CD4-positive, alpha-beta T cell (primary cell): ENCODE measurements around the gene GNB3. TPM values are rescaled to one million over a fixed set of nuclear protein-coding genes. Genes with fewer than 3 reads are reported as not detected.

ENCODE experiments used
- ATAC-seq: fragments of 200-7000 bp; cut with Tn5 transposase; one replicate; pipeline ENCODE4 v1.10.0; 2022; ENCODE audit warnings: mild to moderate bottlenecking; ENCODE audit not compliant: poor library complexity
- CTCF ChIA-PET: fragments of 350-600 bp; sonication (Branson Sonifier 250); formaldehyde crosslinking; loops from one replicate; lab custom pipeline; 2021; ENCODE audit warnings: antibody characterized with exemption, inconsistent platforms; lab: Charles Lee
- POLR2A ChIA-PET: fragments of 350-600 bp; sonication (Branson Sonifier 250); formaldehyde crosslinking; loops from one replicate; lab custom pipeline; 2021; ENCODE audit warnings: antibody characterized with exemption, inconsistent platforms; lab: Charles Lee
- DNase-seq, 14 experiments: peaks; one replicate each; pipeline ENCODE4 v3.0.0-alpha.2; 2013 to 2020; ENCODE audit warnings: mixed read lengths in 2 of 14
- H3K27ac ChIP-seq, 2 donors: one replicate each; pipeline versions ENCODE4 v1.5.1 to v1.7.0; 2013; ENCODE audit warnings: low read length in 2 of 2, low read depth in 1 of 2, mild to moderate bottlenecking in 1 of 2
- H3K27me3 ChIP-seq, 2 experiments: 1 replicate in 1 of 2; 2 replicates in 1 of 2; pipeline versions ENCODE4 v1.6.1 to v1.7.0; 2013; ENCODE audit warnings: low read length in 2 of 2, control low read depth in 1 of 2, mild to moderate bottlenecking in 1 of 2, moderate library complexity in 1 of 2; ENCODE audit not compliant: insufficient read depth in 2 of 2, control insufficient read depth in 1 of 2
- H3K36me3 ChIP-seq: one replicate; pipeline ENCODE4 v1.6.1; 2013; ENCODE audit warnings: low read length, control low read depth; ENCODE audit not compliant: insufficient read depth
- H3K4me1 ChIP-seq: one replicate; pipeline ENCODE4 v1.6.1; 2013; ENCODE audit warnings: low read length, control low read depth; ENCODE audit not compliant: insufficient read depth
- H3K4me3 ChIP-seq: one replicate; pipeline ENCODE4 v1.5.1; 2013; ENCODE audit warnings: mild to moderate bottlenecking, low read length, moderate library complexity
- H3K9me3 ChIP-seq, 2 experiments: 1 replicate in 1 of 2; 2 replicates in 1 of 2; pipeline versions ENCODE4 v1.6.1 to v1.7.0; 2013; ENCODE audit warnings: low read length in 2 of 2, mild to moderate bottlenecking in 2 of 2, control low read depth in 1 of 2, moderate library complexity in 1 of 2; ENCODE audit not compliant: control insufficient read depth in 1 of 2, insufficient read depth in 1 of 2
- H3K27ac Mint-ChIP-seq: one replicate; pipeline ENCODE4 v1.8.0; 2020; ENCODE audit warnings: mixed read lengths
- H3K27me3 Mint-ChIP-seq: one replicate; pipeline ENCODE4 v1.8.0; 2021; ENCODE audit warnings: mixed read lengths
- H3K36me3 Mint-ChIP-seq: one replicate; pipeline ENCODE4 v1.8.0; 2021; ENCODE audit warnings: low read depth, mixed read lengths
- H3K4me1 Mint-ChIP-seq: one replicate; pipeline ENCODE4 v1.8.0; 2021; ENCODE audit warnings: low read depth, mixed read lengths
- H3K4me3 Mint-ChIP-seq: one replicate; pipeline ENCODE4 v1.8.0; 2020; ENCODE audit warnings: mild to moderate bottlenecking, mixed read lengths
- H3K9me3 Mint-ChIP-seq: one replicate; pipeline ENCODE4 v1.8.0; 2020; ENCODE audit warnings: mixed read lengths
- intact Hi-C, 2 experiments: fragments of 100-400 bp; cut with DNase I in 1 of 2; cut with micrococcal nuclease in 1 of 2; formaldehyde crosslinking; loops; one replicate each; pipeline versions ENCODE4 v1.15.1 to v1.9.0; 2023 to 2025; cut with DNase I, micrococcal nuclease
- total RNA-seq, 174 experiments: library from RNA in 2 of 174; stranded (reverse) in 2 of 174; gene quantifications; one replicate each; pipeline ENCODE4 v1.2.3 and lab custom pipeline; 2021 to 2026
- TF ChIP-seq, protein P1 (sequence below): fragments of 200-600 bp; IDR thresholded peaks from one replicate; pipeline ENCODE4 v1.8.0; 2022; ENCODE audit warnings: antibody characterized with exemption, mild to moderate bottlenecking

Gene GNB3
- total RNA-seq, 2 experiments from 2014 or later = 0.75 to 0.85 TPM

DNA sequence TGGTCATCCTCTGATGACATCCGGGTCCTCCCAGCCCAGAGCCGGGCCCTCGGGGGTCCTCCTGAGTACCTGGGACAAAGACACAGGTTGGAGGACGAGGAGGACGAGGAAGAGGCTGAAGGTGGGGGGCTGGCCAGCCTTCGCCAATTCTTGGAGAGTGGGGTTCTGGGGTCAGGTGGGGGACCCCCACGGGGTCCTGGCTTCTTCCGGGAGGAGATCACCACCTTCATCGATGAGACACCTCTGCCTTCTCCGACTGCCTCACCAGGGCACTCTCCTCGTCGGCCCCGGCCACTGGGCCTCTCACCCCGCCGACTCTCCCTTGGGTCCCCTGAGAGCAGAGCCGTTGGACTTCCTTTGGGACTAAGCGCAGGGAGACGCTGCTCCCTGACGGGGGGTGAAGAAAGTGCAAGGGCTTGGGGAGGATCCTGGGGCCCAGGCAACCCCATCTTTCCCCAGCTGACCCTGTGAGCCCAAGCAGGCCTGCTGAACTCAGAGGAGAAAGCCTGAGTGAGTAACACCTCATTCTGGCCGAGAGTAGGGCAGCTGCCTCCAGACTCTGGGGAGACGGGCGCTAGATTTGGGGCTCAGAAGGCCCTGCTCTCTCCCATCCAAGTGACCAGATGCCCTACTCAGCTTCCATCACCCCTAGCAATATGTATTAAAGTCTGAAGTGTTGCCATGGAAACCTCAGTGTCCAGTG, 13.8 kb upstream of the GNB3 start:
- peaks cover 30% of the 10 kb centered on the region for H3K27me3 Mint-ChIP-seq
- TF ChIP-seq, protein P1, sequence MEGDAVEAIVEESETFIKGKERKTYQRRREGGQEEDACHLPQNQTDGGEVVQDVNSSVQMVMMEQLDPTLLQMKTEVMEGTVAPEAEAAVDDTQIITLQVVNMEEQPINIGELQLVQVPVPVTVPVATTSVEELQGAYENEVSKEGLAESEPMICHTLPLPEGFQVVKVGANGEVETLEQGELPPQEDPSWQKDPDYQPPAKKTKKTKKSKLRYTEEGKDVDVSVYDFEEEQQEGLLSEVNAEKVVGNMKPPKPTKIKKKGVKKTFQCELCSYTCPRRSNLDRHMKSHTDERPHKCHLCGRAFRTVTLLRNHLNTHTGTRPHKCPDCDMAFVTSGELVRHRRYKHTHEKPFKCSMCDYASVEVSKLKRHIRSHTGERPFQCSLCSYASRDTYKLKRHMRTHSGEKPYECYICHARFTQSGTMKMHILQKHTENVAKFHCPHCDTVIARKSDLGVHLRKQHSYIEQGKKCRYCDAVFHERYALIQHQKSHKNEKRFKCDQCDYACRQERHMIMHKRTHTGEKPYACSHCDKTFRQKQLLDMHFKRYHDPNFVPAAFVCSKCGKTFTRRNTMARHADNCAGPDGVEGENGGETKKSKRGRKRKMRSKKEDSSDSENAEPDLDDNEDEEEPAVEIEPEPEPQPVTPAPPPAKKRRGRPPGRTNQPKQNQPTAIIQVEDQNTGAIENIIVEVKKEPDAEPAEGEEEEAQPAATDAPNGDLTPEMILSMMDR = no peak

DNA sequence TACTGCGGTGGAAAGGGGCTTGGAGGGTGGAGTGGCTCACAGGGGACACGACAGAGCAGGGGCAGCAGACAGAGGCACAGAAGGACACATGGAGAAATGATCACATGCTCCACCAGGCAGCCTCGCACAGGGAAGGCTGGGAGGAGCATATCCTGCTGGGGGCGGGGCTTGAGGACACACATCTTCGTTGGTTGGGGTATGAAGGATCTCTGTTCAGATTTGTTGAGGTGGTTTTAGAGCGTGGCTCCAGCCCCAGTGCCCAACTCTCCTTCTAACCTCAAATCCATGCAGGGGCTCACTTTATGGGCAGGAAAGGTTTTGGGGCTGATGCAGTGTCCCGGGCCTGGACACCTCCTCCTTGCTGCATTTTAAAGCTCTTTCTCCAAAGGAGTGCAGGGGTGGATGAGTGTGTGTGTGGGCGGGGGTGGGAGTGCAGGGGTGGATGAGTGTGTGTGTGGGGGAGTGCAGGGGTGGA, 13.3 kb upstream of the GNB3 start:
- H3K27ac ChIP-seq = no peak overlapping the region
- intact Hi-C loops = loop anchor here in 1 of 2 experiments (5.0 kb wide), 2 partner anchors 40 to 265 kb away; partner anchors contain the start of gene CD4
- peaks cover 19 to 25% of the 10 kb centered on the region in 2 experiments for H3K27me3 ChIP-seq
- DNase-seq (peak in 8 of 14 experiments; percentile 26 to 68 (median 40)), ATAC-seq (no peak)
- H3K36me3 ChIP-seq = no peaks in the 10 kb centered on the region
- peaks cover 17% of the 10 kb centered on the region for H3K4me1 Mint-ChIP-seq
- H3K9me3 Mint-ChIP-seq = no peaks in the 10 kb centered on the region
- peaks cover 30% of the 10 kb centered on the region for H3K27me3 Mint-ChIP-seq
- peak overlapping the region; percentile 61 for H3K27ac Mint-ChIP-seq
- H3K4me3 ChIP-seq = no peak overlapping the region
- H3K36me3 Mint-ChIP-seq = no peaks in the 10 kb centered on the region
- H3K4me1 ChIP-seq = peaks cover 35% of the 10 kb centered on the region
- POLR2A ChIA-PET = interaction anchor here (2.8 to 8.0 kb wide), 3 partner anchors 24 to 74 kb away, joined by 16 to 57 read pairs (median 28); partner anchors contain the start of genes CDCA3, MLF2 and USP5
- TF ChIP-seq, protein P1 = no peak
- H3K9me3 ChIP-seq = peaks cover 0 to 6% of the 10 kb centered on the region in 2 experiments
- CTCF ChIA-PET = interaction anchor here (1.4 to 2.7 kb wide), 2 partner anchors 61 to 200 kb away, joined by 3 to 6 read pairs; no protein-coding TSS in a partner anchor
- peak overlapping the region; percentile 89 for H3K4me3 Mint-ChIP-seq

More for the DNA sequence above, 13.8 kb upstream of the GNB3 start:
- Histone ChIP-seq H3K4me3 (no peak overlapping the region), H3K4me1 (peaks cover 38% of the 10 kb centered on the region), H3K9me3 (peaks cover 0 to 6% of the 10 kb centered on the region in 2 experiments), H3K27ac (no peak overlapping the region), H3K36me3 (no peaks in the 10 kb centered on the region), H3K27me3 (peaks cover 19 to 27% of the 10 kb centered on the region in 2 experiments)
- Mint-ChIP-seq H3K4me1 (peaks cover 17% of the 10 kb centered on the region), H3K9me3 (no peaks in the 10 kb centered on the region), H3K4me3 (peak overlapping the region; percentile 89), H3K27ac (peak overlapping the region; percentile 61), H3K36me3 (no peaks in the 10 kb centered on the region)
- ChIA-PET CTCF (interaction anchor here (2.7 kb wide), 1 partner anchor 60 kb away, joined by 6 read pairs; no protein-coding TSS in a partner anchor), POLR2A (interaction anchor here (2.8 to 8.0 kb wide), 2 partner anchors 25 to 73 kb away, joined by 28 to 57 read pairs; partner anchors contain the start of genes CDCA3, MLF2 and USP5)
- peak in 1 of 14 experiments; percentile 36 for DNase-seq
- intact Hi-C loops = loop anchor here in 1 of 2 experiments (5.0 kb wide), 2 partner anchors 40 to 265 kb away; partner anchors contain the start of gene CD4
- ATAC-seq = no peak

DNA sequence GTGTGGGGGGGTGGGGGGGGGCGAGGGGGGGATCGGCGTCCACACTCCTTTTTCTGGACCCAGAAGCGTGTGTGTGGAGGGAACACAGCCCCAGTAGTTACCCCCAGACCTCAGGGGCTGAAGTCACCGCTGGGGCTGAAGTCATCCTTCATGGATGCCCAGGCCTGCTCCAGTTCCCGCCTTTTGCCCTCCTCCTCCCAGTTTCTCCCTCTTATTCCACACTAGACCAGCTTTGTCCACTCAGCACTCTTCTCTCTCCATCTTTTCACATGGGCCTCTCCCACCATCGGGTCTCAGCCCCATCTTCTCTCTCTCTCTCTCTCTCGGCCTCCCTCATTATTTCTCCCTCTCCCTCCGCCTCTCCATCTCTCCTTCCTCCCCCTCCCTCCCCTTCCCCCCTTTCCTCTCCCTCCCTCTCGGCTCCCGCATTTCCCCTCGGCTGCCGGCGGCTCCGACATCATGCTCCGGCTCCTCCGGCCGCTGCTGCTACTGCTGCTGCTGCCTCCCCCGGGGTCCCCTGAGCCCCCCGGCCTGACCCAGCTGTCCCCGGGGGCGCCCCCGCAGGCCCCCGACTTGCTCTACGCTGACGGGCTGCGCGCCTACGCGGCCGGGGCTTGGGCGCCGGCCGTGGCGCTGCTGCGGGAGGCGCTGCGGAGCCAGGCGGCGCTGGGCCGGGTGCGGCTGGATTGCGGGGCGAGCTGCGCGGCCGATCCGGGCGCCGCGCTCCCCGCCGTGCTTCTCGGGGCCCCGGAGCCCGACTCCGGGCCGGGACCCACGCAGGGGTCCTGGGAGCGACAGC, 12.5 kb upstream of the GNB3 start, which contains the start of gene P3H3:
P3H3 (plus strand) TSS at position 426 of the 799 bp plus-strand sequence; CDS start at position 460, 34 bp downstream.
- DNase-seq (peak in 2 of 14 experiments; percentile 33 to 69), ATAC-seq (peak; percentile 40)
- H3K27me3 ChIP-seq = peaks cover 19 to 25% of the 10 kb centered on the region in 2 experiments
- H3K4me1 Mint-ChIP-seq = peaks cover 17% of the 10 kb centered on the region
- peaks cover 25% of the 10 kb centered on the region for H3K27me3 Mint-ChIP-seq
- ChIA-PET CTCF (interaction anchor here (1.0 to 2.7 kb wide), 7 partner anchors 17 to 201 kb away, joined by 3 to 10 read pairs (median 5); partner anchors contain the start of genes MLF2 and SPSB2), POLR2A (interaction anchor here (0.9 to 8.0 kb wide), 16 partner anchors 8 to 260 kb away, joined by 3 to 57 read pairs (median 8); partner anchors contain the start of genes C12orf57, CD4, CDCA3 and COPS7A)
- TF ChIP-seq, protein P1 = no peak
- H3K4me3 Mint-ChIP-seq = peak within 1 kb of the TSS; percentile 91
- H3K27ac Mint-ChIP-seq = peak within 1 kb of the TSS; percentile 70
- no peaks in the 10 kb centered on the region for H3K36me3 Mint-ChIP-seq
- H3K4me3 ChIP-seq = peak within 1 kb of the TSS; percentile 72
- H3K9me3 Mint-ChIP-seq = no peaks in the 10 kb centered on the region
- intact Hi-C loops = loop anchor here in 1 of 2 experiments (5.0 kb wide), 2 partner anchors 41 to 266 kb away; partner anchors contain the start of gene CD4
- H3K27ac ChIP-seq = no peak within 1 kb of the TSS
- no peaks in the 10 kb centered on the region for H3K36me3 ChIP-seq
- peaks cover 0 to 6% of the 10 kb centered on the region in 2 experiments for H3K9me3 ChIP-seq
- peaks cover 35% of the 10 kb centered on the region for H3K4me1 ChIP-seq
